ENCODE data around the gene ADAMTS17.

- TF ChIP-seq CTCF (conservative IDR thresholded peaks at IDR 0.05; ENCODE audit: low read length) (no peak), EZH2phosphoT487 (IDR thresholded peaks at IDR 0.05; ENCODE audit: borderline replicate concordance) (no peak)
Measured at GRCh38 chr15:100295939-100296565, 45.7 kb downstream of the ADAMTS17 start.
